LNCAP (cell line): ENCODE results near the gene HPCAL1.

Experiments used
- TF ChIP-seq, protein P1 (sequence below): fragments of 450-650 bp; IDR thresholded peaks from 2 replicates; pipeline ENCODE4 v1.5.1; 2017; ENCODE audit warnings: mild to moderate bottlenecking

HPCAL1 gene

DNA sequence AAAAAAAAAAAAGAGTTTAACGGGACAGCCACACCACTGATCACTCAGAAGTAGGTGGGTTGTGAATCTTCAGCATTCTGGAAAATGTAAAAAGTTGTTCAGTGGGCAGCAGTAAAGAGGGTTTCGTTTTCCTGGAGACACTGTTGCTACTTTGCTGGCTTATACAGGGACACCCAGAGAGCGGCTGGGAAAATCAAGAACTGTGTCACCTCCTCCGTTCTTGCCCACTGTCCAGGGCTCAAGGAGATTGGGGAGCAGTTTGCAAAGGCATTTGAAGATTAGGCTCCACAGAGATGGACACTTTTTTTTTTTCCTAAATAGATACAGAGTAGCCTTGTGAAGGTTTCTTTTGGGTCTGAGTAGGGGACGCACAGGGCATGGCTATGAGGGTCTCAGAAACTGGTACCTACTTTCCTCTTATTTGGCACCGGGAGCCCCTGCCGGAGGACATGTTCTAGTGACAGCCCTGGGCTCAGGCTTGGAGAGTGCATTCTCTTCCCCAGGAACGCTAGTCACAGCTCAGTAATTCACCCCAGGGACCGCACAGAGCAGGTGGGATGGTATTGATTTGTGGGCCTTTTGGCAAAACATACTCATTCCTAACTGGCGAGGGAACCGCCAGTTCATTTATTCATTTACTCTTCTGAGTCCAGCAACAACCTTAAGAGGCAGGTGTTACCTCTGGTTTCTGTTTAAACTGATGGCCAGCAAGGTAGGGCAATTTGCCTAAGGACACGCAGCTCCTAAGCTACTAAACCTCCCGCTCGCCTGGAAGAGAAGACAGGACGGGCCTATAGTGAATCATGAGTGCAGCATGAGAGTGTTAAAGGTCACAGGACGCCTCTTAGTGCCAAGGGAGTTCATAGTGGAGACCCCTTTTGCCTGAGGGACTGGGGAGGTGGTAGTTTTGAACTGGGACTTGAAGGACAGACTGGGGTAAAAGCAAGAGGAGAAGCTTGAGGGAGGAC lies 53.1 kb downstream of the HPCAL1 start:
- TF ChIP-seq, protein P1, sequence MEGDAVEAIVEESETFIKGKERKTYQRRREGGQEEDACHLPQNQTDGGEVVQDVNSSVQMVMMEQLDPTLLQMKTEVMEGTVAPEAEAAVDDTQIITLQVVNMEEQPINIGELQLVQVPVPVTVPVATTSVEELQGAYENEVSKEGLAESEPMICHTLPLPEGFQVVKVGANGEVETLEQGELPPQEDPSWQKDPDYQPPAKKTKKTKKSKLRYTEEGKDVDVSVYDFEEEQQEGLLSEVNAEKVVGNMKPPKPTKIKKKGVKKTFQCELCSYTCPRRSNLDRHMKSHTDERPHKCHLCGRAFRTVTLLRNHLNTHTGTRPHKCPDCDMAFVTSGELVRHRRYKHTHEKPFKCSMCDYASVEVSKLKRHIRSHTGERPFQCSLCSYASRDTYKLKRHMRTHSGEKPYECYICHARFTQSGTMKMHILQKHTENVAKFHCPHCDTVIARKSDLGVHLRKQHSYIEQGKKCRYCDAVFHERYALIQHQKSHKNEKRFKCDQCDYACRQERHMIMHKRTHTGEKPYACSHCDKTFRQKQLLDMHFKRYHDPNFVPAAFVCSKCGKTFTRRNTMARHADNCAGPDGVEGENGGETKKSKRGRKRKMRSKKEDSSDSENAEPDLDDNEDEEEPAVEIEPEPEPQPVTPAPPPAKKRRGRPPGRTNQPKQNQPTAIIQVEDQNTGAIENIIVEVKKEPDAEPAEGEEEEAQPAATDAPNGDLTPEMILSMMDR, result no peak

DNA sequence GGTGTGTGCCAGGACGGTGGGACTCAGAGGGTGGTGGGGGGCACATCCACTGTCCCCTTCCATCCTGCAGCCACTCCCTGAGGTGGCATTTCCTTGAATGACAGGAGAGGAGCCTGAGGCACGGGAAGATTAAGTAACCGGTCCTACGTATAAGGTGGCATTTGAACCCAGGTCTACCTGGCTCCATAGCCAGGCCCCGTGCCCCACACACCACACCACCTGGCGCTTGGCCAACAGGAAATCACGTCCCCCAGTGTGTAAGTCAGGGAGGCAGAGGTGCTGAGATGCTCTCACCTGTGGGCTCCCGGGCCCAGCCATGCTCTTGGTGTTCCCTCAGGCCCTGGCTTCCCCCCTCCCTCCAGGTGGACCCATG lies 53.7 kb downstream of the HPCAL1 start:
- TF ChIP-seq, protein P1, result no peak

GRCh38 chr2:10357193-10358169 lies 54.8 kb downstream of the HPCAL1 start:
- TF ChIP-seq, protein P1, result no peak

- TF ChIP-seq, protein P1, result no peak
Measured at GRCh38 chr2:10359246-10359645, 56.5 kb downstream of the HPCAL1 start.

GRCh38 chr2:10359731-10360329 lies 57.1 kb downstream of the HPCAL1 start:
- TF ChIP-seq, protein P1, result no peak

- TF ChIP-seq, protein P1, result no peak
Measured at GRCh38 chr2:10360460-10360849, 57.8 kb downstream of the HPCAL1 start.
